Measurements from ENCODE around the gene SERINC3. TPM values are rescaled to one million over a fixed set of nuclear protein-coding genes. Genes with fewer than 3 reads are reported as not detected.

Gene SERINC3
- total and polyA plus RNA-seq, 2 of the 8 experiments (the other 6 are each of a cell fraction or from before 2014, with no cell fraction given), result 47.2 to 66.0 TPM

DNA sequence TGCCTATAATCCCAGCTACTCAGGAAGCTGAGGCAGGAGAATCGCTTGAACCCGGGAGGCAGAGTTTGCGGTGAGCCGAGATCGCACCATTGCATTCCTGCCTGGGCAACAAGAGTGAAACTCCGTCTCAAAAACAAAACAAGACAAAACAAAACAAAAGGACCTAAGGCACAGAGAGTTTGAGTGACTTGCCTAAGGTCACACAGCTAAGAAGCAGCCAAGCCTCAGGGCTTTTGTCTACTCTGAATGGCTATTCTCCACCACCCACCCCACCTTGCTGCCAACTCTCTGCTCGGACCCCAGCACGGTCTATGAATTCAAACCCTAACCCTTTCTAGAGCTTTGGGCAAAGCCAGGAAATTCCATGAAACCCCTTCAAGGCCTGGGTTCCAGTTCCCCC is 65.3 kb downstream of the SERINC3 start (continued):
- TF ChIP-seq, protein P1, sequence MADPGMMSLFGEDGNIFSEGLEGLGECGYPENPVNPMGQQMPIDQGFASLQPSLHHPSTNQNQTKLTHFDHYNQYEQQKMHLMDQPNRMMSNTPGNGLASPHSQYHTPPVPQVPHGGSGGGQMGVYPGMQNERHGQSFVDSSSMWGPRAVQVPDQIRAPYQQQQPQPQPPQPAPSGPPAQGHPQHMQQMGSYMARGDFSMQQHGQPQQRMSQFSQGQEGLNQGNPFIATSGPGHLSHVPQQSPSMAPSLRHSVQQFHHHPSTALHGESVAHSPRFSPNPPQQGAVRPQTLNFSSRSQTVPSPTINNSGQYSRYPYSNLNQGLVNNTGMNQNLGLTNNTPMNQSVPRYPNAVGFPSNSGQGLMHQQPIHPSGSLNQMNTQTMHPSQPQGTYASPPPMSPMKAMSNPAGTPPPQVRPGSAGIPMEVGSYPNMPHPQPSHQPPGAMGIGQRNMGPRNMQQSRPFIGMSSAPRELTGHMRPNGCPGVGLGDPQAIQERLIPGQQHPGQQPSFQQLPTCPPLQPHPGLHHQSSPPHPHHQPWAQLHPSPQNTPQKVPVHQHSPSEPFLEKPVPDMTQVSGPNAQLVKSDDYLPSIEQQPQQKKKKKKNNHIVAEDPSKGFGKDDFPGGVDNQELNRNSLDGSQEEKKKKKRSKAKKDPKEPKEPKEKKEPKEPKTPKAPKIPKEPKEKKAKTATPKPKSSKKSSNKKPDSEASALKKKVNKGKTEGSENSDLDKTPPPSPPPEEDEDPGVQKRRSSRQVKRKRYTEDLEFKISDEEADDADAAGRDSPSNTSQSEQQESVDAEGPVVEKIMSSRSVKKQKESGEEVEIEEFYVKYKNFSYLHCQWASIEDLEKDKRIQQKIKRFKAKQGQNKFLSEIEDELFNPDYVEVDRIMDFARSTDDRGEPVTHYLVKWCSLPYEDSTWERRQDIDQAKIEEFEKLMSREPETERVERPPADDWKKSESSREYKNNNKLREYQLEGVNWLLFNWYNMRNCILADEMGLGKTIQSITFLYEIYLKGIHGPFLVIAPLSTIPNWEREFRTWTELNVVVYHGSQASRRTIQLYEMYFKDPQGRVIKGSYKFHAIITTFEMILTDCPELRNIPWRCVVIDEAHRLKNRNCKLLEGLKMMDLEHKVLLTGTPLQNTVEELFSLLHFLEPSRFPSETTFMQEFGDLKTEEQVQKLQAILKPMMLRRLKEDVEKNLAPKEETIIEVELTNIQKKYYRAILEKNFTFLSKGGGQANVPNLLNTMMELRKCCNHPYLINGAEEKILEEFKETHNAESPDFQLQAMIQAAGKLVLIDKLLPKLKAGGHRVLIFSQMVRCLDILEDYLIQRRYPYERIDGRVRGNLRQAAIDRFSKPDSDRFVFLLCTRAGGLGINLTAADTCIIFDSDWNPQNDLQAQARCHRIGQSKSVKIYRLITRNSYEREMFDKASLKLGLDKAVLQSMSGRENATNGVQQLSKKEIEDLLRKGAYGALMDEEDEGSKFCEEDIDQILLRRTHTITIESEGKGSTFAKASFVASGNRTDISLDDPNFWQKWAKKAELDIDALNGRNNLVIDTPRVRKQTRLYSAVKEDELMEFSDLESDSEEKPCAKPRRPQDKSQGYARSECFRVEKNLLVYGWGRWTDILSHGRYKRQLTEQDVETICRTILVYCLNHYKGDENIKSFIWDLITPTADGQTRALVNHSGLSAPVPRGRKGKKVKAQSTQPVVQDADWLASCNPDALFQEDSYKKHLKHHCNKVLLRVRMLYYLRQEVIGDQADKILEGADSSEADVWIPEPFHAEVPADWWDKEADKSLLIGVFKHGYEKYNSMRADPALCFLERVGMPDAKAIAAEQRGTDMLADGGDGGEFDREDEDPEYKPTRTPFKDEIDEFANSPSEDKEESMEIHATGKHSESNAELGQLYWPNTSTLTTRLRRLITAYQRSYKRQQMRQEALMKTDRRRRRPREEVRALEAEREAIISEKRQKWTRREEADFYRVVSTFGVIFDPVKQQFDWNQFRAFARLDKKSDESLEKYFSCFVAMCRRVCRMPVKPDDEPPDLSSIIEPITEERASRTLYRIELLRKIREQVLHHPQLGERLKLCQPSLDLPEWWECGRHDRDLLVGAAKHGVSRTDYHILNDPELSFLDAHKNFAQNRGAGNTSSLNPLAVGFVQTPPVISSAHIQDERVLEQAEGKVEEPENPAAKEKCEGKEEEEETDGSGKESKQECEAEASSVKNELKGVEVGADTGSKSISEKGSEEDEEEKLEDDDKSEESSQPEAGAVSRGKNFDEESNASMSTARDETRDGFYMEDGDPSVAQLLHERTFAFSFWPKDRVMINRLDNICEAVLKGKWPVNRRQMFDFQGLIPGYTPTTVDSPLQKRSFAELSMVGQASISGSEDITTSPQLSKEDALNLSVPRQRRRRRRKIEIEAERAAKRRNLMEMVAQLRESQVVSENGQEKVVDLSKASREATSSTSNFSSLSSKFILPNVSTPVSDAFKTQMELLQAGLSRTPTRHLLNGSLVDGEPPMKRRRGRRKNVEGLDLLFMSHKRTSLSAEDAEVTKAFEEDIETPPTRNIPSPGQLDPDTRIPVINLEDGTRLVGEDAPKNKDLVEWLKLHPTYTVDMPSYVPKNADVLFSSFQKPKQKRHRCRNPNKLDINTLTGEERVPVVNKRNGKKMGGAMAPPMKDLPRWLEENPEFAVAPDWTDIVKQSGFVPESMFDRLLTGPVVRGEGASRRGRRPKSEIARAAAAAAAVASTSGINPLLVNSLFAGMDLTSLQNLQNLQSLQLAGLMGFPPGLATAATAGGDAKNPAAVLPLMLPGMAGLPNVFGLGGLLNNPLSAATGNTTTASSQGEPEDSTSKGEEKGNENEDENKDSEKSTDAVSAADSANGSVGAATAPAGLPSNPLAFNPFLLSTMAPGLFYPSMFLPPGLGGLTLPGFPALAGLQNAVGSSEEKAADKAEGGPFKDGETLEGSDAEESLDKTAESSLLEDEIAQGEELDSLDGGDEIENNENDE (IDR thresholded peaks at IDR 0.05; ENCODE audit: insufficient replicate concordance, low read length), result no peak
- TF ChIP-seq HDAC6 (IDR thresholded peaks at IDR 0.05; ENCODE audit: low read depth, low read length), result no peak
- no peak for TF ChIP-seq TCF12 (IDR thresholded peaks at IDR 0.05; ENCODE audit: low read depth, low read length)
- TF ChIP-seq, protein P2, sequence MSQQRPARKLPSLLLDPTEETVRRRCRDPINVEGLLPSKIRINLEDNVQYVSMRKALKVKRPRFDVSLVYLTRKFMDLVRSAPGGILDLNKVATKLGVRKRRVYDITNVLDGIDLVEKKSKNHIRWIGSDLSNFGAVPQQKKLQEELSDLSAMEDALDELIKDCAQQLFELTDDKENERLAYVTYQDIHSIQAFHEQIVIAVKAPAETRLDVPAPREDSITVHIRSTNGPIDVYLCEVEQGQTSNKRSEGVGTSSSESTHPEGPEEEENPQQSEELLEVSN (IDR thresholded peaks at IDR 0.05), result no peak
- no peak for TF ChIP-seq CBX8 (IDR thresholded peaks at IDR 0.05; ENCODE audit: borderline replicate concordance, low read depth, low read length)
- TF ChIP-seq HDAC2 (IDR thresholded peaks at IDR 0.05; ENCODE audit: borderline replicate concordance in 1 of 2, low read depth in 2 of 2, low read length in 2 of 2), result no peak
- no peak for TF ChIP-seq CBX5 (IDR thresholded peaks at IDR 0.05; ENCODE audit: low read depth, low read length)
- no peak for TF ChIP-seq CHD1 (IDR thresholded peaks at IDR 0.05; ENCODE audit: low read depth, low read length)
- no peak for TF ChIP-seq POLR2A (IDR thresholded peaks at IDR 0.05; ENCODE audit: control extremely low read depth in 1 of 2, low read depth in 2 of 2, low read length in 2 of 2)
- TF ChIP-seq, protein P3, sequence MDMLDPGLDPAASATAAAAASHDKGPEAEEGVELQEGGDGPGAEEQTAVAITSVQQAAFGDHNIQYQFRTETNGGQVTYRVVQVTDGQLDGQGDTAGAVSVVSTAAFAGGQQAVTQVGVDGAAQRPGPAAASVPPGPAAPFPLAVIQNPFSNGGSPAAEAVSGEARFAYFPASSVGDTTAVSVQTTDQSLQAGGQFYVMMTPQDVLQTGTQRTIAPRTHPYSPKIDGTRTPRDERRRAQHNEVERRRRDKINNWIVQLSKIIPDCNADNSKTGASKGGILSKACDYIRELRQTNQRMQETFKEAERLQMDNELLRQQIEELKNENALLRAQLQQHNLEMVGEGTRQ (IDR thresholded peaks at IDR 0.05; ENCODE audit: low read length), result no peak
